Keratinocyte (primary cell): ENCODE measurements around the gene CDIPT.

Source experiments
- EZH2 ChIP-seq: IDR thresholded peaks from one replicate; pipeline ENCODE4 v1.6.1; 2012; ENCODE audit warnings: inconsistent platforms, mild to moderate bottlenecking, low read length, moderate library complexity
- TF ChIP-seq, protein P1 (sequence below), 3 experiments: IDR thresholded peaks in 1 of 3; conservative IDR thresholded peaks in 1 of 3; optimal IDR thresholded peaks in 1 of 3; 2 replicates in 2 of 3; 3 replicates in 1 of 3; pipeline versions ENCODE3 to v1.5.1; 2011; ENCODE audit warnings: low read length in 3 of 3, mild to moderate bottlenecking in 3 of 3, moderate library complexity in 2 of 3, control low read depth in 1 of 3, inconsistent platforms in 1 of 3; ENCODE audit not compliant: insufficient read depth in 2 of 3; ENCODE audit errors: extremely low read depth in 1 of 3

DNA sequence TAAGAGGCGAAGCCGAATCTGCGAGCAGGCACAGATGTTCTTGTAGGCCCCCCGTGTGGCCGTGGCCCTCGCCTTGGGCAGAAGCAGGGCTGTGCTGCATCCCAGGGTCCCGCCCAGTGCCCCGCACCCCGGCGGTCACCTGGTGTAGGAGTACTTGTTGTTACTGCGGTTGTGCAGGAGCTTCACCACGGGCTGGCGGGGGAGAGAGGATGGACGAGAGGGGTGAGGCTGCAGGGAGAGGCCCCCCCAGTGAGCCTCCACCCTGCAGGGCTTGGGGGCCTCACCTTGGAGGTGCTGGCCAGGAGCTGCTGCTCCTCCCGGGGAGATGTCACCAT lies 48.6 kb upstream of the CDIPT start:
- TF ChIP-seq, protein P1, sequence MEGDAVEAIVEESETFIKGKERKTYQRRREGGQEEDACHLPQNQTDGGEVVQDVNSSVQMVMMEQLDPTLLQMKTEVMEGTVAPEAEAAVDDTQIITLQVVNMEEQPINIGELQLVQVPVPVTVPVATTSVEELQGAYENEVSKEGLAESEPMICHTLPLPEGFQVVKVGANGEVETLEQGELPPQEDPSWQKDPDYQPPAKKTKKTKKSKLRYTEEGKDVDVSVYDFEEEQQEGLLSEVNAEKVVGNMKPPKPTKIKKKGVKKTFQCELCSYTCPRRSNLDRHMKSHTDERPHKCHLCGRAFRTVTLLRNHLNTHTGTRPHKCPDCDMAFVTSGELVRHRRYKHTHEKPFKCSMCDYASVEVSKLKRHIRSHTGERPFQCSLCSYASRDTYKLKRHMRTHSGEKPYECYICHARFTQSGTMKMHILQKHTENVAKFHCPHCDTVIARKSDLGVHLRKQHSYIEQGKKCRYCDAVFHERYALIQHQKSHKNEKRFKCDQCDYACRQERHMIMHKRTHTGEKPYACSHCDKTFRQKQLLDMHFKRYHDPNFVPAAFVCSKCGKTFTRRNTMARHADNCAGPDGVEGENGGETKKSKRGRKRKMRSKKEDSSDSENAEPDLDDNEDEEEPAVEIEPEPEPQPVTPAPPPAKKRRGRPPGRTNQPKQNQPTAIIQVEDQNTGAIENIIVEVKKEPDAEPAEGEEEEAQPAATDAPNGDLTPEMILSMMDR (optimal IDR thresholded peaks at IDR 0.05 in 1 of 3, IDR thresholded peaks at IDR 0.05 in 1 of 3, conservative IDR thresholded peaks at IDR 0.05 in 1 of 3; ENCODE audit: extremely low read depth in 1 of 3, insufficient read depth in 2 of 3, low read length in 3 of 3): no peak
- no peak for TF ChIP-seq EZH2
